Measurements from ENCODE around the gene GOLGA6B.
"Not testable (repeated sequence)": the region's sequence is repeated elsewhere in the genome, so short reads cannot be mapped to it uniquely, and the experiment has no call there.

GOLGA6B gene

GRCh38 chr15:72669803-72670202, 15.3 kb downstream of the GOLGA6B start:
- not testable (repeated sequence) for DNase-seq

- peak; percentile 69 for DNase-seq
Measured at GRCh38 chr15:72670656-72671352, 16.3 kb downstream of the GOLGA6B start.

GRCh38 chr15:72671525-72671924, 17.0 kb downstream of the GOLGA6B start:
- no peak for DNase-seq

- no peak for DNase-seq
Measured at GRCh38 chr15:72676838-72677237, 22.3 kb downstream of the GOLGA6B start.

- DNase-seq, result no peak
Measured at GRCh38 chr15:72680931-72681330, 26.4 kb downstream of the GOLGA6B start.

- no peak for DNase-seq
Measured at GRCh38 chr15:72682772-72683171, 28.3 kb downstream of the GOLGA6B start.

- no peak for DNase-seq
Measured at GRCh38 chr15:72685301-72685924, 30.9 kb downstream of the GOLGA6B start.

- DNase-seq, result peak; percentile 80
Measured at GRCh38 chr15:72685925-72686794, 31.7 kb downstream of the GOLGA6B start, which contains the start of the genes BBS4 and HIGD2B. TSS of gene BBS4 (plus strand) at chr15:72686207. CDS start at chr15:72686228, 21 bp downstream. TSS of gene HIGD2B (minus strand) at chr15:72686182. CDS start at chr15:72676374, 9,808 bp downstream.

- DNase-seq, result no peak
Measured at GRCh38 chr15:72688697-72689096, 34.2 kb downstream of the GOLGA6B start.

- no peak for DNase-seq
Measured at GRCh38 chr15:72690938-72691337, 36.4 kb downstream of the GOLGA6B start.

GRCh38 chr15:72698938-72699337, 44.4 kb downstream of the GOLGA6B start:
- no peak for DNase-seq

- no peak for DNase-seq
Measured at GRCh38 chr15:72700076-72700475, 45.6 kb downstream of the GOLGA6B start.

- no peak for DNase-seq
Measured at GRCh38 chr15:72706266-72706665, 51.8 kb downstream of the GOLGA6B start.

- DNase-seq, result not testable (repeated sequence)
Measured at GRCh38 chr15:72708551-72709303, 54.2 kb downstream of the GOLGA6B start.

Data from activated CD4-positive, alpha-beta T cell treated with anti-CD3 and anti-CD28 coated beads, Interleukin-2, amount 50 U/mL, for 1 hour (primary cell).